Frontal cortex (tissue), 4 donors: Measurements from ENCODE around the gene POLR2B. TPM values are rescaled to one million over a fixed set of nuclear protein-coding genes. Genes with fewer than 3 reads are reported as not detected.
A peak's percentile ranks its signal among the peaks of the same experiment; 100 is the strongest.
"Not testable (repeated sequence)": the region's sequence is repeated elsewhere in the genome, so short reads cannot be mapped to it uniquely, and the experiment has no call there.

Experiments
- DNase-seq, 2 donors: peaks; one replicate each; pipeline ENCODE4 v3.0.0; 2012; ENCODE audit warnings: low spot score in 2 of 2
- FAIRE-seq: peaks from 2 replicates; lab custom pipeline; 2012; peaks lifted over from hg19 to GRCh38; lab: Jason Lieb, UNC
- total RNA-seq: library from RNA; depleted of rRNA; stranded (reverse); fragments of >200 nt; gene quantifications from one replicate; pipeline ENCODE4 v1.2.3, GENCODE V29; 2014
- donor health status: control.
- donor health status: control.
- donor health status: control.

Gene POLR2B
- total RNA-seq, 1 donor from 2014 or later: 247 TPM

DNA sequence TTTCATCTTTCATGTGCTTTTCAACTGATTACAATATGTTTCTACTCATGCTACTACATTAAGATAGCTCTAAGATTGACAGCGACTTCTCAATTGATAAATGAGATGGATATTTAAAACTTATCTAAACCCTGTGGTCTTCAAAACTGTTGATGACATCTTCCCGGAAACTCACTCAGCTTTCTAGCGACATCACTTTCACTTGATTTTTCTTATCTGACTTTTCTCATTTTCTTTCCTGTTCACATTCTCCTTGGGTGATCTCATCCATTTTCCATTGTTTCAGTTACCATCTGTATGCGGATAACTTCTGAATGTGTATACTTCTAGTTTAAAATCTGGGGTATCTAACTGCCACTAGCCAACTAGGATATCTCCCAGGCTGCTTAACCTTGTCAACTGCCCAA is 3.1 kb downstream of the POLR2B start:
- no peak for FAIRE-seq
- no peak for DNase-seq

DNA sequence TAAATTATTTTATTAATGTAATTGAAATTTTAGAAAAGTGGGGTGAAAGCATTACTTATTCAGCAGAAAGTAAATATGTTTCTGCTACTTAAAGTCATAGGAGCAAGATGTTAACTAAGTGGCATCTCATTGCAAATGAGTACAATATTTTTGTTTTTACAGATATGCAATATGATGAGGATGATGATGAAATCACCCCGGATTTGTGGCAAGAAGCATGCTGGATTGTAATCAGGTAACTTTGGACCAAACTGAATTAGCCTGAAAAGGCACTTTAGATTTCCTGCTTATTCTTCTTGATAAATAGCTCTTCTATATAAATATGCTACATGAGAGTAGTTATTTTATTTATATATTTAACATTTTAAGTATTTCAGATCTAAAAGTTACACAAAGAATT is 7.5 kb downstream of the POLR2B start:
- DNase-seq: no peak
- no peak for FAIRE-seq

DNA sequence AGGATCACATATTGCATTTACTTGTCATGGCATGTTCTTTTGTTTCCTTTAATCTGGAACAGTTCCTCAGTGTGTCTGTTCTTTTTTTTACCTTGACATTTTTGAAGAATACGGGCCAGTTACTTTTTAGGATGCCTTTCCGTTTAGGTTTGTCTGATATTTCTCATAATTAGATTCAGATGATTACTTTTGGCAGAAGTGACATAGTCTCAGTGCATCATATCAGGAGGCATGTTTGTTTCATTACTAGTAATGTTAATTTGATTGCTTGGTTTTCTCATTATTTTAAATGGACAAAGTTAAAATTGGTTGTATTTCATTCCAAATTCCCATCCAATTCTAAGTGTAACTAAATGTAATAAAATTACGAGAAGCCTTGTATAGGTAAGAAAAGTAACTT is 8.3 kb downstream of the POLR2B start:
- no peak for DNase-seq
- FAIRE-seq: no peak

DNA sequence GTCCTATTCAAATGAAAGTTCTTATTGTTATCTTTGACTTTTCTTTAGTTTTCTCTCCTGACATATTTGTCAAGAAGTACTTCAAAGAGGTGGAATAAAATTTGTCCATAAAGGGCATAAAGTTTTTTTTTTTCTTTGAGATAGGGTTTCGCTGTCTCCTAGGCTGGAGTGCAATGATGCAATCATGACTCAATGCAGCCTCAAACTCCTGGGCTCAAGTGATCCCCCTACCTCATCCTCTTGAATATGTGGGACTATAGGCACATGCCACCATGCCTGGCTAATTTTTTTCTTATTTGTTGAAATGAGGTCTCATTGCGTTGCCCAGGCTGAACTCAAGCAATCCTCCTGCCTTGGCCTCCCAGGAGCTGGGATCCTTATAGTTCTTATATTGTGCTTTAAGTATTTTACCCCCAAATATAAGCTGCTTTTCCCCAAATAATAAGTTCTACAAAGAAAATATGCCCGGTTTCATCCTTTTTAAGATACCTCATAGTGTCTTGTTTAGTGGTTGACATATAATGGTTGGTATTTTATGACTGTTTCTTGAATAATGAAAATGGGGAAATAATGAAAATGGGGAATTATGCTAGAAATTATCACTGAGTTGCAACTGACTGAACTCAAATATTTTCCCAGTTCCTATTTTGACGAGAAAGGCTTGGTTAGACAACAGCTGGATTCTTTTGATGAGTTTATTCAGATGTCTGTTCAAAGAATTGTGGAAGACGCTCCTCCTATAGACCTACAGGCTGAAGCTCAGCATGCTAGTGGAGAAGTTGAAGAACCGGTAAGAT is 11.6 kb downstream of the POLR2B start:
- DNase-seq: no peak
- FAIRE-seq: no peak

DNA sequence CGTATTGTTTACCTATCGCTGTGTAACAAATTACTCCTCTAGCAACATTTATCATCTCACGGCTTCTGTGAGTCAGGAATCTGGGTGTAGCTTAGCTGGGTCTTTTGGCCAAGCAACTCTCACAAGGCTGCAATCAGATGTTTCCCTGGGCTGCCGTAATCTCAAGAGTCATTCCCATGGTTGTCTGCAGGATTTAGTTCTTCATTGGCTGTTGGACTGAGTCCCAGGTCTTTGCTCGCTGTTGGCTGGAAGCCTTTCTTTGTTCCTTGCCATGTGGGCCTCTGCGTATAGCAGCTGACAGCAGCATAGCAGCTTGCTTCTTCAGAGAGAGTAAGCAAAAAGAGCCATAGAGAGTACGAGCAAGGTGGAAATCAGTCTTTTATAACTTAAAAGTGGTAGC is 16.8 kb downstream of the POLR2B start:
- peak in 1 of 2 donors; percentile 37 for DNase-seq
- peak; percentile 17 for FAIRE-seq

DNA sequence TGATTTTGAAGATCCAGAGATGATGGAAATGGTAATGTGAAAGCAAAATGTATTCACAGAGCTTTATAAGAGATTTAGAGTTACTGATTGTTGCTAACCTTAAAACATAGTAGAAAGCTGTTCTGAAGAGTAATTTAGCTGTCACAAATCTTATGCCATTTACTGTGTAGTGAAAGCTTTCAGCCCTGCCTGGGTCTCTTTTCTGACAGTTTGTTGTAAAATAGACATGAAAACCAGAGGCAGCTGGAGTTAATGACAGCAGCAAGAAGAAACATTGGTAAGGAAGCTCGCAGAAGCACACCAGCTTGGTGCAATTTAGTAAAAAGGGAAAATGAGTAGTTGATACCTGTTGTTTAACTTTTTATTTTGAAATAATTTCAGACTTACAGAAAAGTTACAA is 21.1 kb downstream of the POLR2B start:
- DNase-seq: no peak
- FAIRE-seq: no peak

DNA sequence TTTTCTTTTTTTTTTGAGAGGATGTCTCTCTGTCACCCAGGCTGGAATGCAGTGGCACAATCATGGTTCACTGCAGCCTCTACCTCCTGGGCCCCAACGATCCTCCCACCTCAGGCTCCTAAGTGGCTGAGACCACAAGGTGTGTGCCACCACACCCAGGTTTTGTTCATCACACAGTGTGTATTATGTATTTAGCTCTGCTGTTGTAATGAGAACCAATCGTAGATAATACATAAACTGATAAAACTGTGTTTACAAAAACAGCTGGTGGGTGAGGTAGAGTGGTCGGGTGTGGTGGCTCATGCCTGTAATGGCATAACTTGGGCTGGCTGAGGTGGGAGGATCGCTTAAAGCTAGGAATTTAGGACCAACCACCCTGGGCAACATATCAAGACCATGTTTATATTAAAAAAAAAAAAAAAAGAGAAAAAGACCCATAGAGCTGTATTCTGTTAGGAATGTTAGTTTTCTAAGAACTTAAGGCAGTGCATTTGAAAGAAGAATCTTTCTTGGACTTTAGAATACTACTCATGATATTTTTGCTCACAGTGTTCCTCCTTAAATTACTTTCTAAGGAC is 34.9 kb downstream of the POLR2B start:
- DNase-seq (no peak), FAIRE-seq (no peak)

DNA sequence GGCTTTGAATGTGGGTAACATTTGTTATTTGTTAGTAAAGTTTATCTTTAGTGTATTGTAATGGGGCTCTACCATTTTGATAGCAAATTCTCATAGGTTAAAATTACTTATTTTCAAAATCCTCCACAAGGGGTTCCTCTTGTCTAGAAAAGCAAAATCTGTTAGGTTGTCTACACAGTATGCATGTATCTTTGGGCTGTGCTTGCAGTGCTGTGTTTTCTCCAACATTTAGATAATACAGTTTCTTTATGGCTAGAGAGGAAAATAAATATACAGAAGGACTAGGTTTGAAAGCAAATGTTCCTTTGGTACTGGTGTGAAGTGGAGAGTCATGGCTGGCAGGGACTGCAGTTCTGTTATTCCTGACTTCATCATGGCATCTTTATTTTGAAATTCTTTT is 40.3 kb downstream of the POLR2B start:
- DNase-seq (no peak), FAIRE-seq (no peak)

DNA sequence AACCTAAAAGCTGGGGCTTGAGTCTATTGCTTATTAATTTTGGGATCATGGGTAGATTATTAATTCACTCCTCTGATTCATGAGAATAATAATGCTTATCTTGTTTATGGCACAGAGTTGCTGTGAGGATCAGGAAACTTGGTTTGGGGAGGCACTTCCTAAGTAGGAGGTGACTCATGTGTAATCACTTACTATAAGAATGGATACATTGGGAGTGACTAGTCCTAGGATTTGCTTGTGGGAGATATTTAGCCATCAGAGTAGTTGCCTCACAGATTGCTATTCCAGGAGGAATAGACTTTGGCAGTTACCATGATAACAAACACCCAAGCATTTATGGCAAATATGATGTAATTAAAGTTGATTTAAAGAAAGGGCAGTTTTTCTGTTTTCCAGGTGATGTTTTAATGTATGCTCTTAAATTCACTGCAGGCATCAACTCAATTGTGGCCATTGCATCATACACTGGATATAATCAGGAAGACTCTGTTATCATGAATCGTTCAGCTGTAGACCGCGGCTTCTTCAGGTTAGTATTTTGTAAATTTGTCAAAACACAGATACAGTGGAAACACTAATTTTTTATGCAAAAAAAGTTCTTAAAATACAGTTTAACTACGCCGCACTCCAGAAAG is 41.9 kb downstream of the POLR2B start:
- no peak for FAIRE-seq

DNA sequence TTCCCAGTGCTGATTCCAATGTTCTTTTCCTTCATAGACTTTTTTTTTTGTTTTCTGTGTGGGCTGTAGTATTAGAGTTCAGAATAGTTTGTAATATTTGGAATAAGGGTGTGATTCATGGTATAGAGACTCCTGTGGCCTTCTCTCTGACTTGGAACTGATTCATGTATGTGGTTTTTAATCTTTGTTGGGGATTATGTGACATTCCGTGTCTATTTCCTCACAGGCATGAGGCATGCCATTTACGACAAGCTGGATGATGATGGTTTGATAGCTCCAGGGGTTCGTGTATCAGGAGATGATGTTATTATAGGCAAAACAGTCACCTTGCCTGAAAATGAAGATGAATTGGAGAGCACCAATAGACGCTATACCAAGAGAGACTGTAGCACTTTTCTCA is 44.4 kb downstream of the POLR2B start:
- no peak for DNase-seq
- no peak for FAIRE-seq

More for the DNA sequence above, 41.9 kb downstream of the POLR2B start:
- DNase-seq: no peak

DNA sequence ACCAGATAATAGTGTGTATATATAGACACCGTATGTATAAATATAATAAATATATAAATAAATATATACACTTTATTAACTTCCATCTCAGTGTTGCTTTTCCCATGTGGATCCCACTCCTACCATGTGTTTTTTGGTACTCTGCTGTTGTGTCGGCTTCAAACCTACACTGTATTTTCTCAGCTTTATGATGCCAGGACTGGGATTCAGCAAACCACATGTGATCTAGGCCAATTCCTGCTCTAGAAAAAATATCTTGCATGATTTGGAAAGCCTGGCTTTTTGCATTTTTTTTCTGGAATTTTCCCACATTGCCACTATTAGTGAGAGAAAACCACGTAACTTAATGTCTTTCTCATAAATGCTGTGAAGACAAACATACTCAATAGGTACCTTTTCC is 55.8 kb downstream of the POLR2B start:
- DNase-seq: no peak
- no peak for FAIRE-seq

DNA sequence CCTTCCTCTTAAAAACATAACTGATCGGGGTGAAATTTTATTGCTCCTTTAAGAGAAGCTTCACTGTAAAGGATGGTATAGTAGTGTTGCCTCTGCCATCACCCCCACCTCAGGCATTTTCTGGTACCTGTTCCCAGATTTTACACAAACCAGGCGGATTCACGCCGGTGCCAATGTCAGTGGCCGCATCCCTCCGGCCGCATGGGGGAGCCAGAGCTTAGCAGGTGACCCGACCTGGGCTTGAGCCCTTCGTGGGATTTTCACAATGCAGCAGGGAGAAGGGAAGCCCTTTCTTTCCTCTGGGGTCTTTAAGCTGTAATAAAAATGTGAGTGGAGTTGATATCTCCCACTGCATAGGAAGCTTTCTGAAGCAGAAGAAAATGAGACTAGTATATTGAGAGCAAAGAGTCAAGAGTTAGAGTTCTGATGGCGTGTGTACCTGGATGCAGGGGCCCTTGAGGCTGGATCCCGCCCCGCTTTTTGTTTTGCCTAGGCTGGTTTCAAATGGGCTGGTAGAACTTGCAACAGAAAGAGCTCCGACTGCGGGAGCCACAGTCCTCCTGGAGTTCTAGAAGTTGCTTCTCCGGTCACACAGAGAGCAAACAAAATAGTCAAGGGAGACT is 59.4 kb downstream of the POLR2B start:
- FAIRE-seq: no peak
- peak in 1 of 2 donors; percentile 36 for DNase-seq

DNA sequence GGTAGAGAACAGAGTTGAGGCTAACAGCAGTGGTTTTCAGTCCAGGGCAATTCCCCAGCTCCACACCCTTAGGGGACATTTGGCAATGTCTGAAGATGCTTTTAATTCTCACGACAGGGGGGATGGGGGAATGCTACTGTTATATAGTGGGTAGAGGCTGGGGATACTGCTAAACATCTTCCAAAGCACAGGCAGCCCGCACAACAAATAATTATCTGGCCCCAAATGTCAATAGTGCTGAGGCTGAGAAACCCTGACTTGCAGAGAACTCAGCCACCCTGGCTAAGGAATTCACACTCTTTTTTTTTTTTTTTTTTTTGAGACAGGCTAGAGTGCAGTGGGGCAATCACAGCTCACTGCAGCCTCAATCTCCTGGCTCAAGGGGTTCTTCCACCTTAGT is 60.6 kb downstream of the POLR2B start:
- no peak for DNase-seq
- no peak for FAIRE-seq

DNA sequence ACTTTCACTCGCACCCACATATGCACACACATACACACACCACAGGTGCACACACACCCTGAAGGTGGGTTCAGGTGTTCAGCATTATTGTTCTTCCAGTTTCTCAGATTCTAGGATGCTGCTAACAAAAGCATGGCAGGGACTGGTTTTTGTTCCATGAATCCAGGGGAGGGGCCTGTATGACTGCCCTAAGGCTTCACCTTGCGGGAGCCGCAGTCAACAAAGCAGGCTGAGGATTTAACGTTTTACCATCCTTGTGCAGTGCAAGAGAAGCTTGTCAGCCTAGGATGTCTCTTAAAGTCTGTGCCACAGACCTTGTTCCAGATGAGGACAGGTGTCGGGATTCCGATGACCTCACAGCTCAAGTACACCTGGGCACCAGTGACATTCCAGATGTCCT is 61.8 kb downstream of the POLR2B start:
- no peak for DNase-seq

DNA sequence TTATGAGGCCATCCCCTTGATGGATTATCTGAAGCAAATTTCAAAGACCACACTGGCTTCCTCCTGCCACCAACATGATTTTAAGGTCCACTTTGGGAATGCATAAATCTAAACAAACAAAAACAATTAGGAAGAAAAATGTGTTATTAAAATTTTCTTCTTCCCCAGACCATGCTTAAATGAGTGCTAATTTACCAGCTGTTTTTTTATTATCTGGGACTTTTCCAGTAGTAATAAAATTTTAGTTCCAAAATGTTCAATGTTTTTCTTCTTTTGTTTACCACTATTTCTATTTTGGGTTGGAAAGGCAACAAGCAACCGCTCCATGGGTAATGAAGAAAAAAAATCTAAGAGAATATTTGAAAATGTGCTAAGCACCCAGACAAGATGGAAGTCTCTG is 62.3 kb downstream of the POLR2B start:
- DNase-seq: no peak

More for the DNA sequence above, 61.8 kb downstream of the POLR2B start:
- no peak for FAIRE-seq

DNA sequence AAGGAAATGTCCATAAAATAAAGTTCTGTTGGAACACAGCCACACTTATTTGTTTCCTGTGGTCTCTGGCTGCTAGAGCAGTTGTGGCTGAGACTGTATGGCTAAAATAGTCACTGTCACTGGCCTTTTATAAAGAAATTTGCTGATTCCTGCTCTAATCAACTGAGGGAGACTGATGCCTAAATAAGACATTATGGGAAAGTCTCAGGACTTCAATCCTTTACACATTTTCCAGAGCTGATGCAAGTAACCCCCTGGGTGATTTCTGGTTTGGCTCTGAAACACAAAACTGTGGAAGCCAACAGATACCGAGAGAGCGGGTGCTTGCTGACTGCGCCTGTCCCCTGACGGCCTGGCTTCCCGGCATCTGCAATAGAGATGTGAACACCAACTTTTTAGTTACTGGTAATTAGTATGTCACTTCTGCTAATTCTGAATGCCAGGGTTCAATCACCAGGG is 64.0 kb downstream of the POLR2B start:
- FAIRE-seq (no peak), DNase-seq (no peak)

More for the DNA sequence above, 62.3 kb downstream of the POLR2B start:
- no peak for FAIRE-seq

DNA sequence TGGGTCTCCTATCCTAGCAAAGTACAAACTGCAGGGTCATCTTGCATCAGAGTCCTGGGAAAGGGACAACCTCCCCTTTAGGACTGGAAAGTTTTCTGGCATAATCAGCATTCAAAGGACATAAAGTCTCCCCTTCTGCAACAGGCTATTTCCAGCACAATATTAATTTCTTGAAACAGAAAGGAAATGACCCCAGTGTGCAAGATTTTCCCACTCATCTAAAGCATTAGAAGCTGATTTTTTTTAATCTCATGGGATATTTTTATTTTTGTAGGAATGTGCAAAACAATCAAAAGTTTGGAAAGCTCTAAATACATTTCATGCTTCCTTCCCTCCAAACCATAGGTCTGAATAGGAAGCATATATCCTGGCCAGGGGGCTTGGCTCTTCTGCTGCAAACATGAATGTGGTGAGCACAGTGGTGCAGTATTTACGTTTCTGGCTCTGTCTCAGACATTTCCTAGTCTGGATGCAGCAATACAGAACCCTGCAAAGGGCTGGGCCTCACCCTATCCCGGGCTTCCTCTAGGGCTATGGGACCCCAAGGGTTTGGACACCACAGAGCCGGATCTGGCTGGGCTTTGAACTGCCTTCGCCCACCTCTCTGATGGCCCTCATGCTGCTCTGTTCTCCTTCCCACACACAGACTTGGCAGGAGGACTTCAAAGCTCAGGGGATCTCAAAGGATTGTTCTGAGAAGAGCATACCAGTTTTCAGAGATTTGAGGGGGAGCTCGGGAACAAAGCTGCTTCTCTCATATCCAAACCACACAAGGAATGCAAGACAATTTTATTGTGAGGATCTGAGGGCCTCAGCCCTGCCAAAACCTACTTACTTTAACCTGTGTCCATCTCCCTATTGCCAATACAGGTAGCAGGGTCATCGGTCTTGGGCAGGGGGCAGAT is 64.9 kb downstream of the POLR2B start:
- FAIRE-seq (no peak), DNase-seq (no peak)

DNA sequence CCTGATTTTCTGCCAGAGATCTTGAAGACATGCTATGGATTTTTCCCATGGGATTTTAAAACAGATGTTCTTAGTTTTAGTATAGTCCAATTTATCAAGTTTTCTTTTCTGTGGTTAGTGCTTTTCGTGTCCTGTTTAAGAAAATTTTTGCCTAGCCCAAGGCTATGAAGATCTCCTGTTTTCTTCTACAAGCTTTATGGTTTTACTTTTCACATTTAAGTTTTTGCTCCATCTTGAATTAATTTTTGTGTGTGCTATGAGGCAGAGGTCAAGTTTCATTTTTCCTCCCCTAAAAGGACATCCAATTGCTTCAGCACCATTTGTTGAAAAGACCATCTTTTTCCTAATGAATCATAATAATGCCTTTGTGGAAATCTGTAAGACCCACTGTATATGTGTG is 65.6 kb downstream of the POLR2B start:
- DNase-seq (no peak), FAIRE-seq (no peak)

DNA sequence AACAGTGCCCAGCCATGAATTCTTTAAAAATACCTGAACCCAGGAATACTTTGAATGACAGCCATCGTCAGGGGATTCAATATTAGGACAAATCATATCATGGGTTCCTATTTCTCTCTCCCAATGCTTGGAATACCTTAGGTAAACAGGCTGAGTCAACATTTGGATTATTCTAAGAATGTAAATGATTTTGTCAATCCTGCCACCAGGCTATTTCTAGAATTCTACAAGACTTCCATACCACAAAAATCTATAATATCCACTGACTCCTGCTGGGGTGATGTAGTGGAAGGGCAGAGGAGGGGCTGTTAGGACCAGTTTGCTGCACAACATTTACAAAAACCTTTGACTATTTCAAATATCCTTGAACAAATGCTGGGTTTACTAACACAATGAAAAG is 66.3 kb downstream of the POLR2B start:
- no peak for FAIRE-seq
- DNase-seq: no peak

DNA sequence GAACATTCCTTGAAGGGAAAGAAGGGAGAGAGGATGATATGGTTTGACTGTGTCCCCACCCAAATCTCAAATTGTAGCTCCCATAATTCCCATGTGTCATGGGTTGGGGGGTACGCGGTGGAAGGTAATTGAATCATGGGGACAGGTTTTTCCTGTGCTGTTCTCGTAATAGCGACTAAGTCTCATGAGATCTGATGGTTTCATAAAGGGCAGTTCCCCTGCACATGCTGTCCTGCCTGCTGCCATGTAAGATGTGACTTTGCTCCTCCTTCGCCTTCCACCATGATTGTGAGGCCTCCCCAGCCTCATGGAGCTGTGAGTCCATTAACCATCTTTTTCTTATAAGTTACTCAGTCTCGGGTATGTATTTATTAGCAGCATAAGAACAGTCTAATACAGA is 68.3 kb downstream of the POLR2B start:
- not testable (repeated sequence) for FAIRE-seq, DNase-seq
